Measurements from ENCODE around the gene RXFP2. TPM values are rescaled to one million over a fixed set of nuclear protein-coding genes. Genes with fewer than 3 reads are reported as not detected.
A peak's percentile ranks its signal among the peaks of the same experiment; 100 is the strongest.

RXFP2 gene
- total RNA-seq, 1 donor from 2014 or later: not detected

- no peaks in the 10 kb centered on the region for H3K36me3 ChIP-seq
- Mint-ChIP-seq H3K27me3 (ENCODE audit: insufficient read depth, low read depth) (no peaks in the 10 kb centered on the region), H3K4me3 (no peak overlapping the region), H3K4me1 (no peaks in the 10 kb centered on the region), H3K27ac (no peak overlapping the region), H3K36me3 (no peaks in the 10 kb centered on the region), H3K9me3 (no peaks in the 10 kb centered on the region)
- no peak overlapping the region for H3K27ac ChIP-seq
- no peaks in the 10 kb centered on the region for H3K27me3 ChIP-seq
- H3K4me3 ChIP-seq: no peak overlapping the region
- H3K79me2 ChIP-seq (ENCODE audit: low read depth): no peaks in the 10 kb centered on the region
- no peak overlapping the region for H3K9ac ChIP-seq
- H3K9me3 ChIP-seq (ENCODE audit: low read depth): no peaks in the 10 kb centered on the region
- H3K4me1 ChIP-seq: no peaks in the 10 kb centered on the region
- DNase-seq (ENCODE audit: low spot score): no peak
- no peak overlapping the region for H2AFZ ChIP-seq (replicated peaks)
- no peaks in the 10 kb centered on the region for H3F3A ChIP-seq (ENCODE audit: low read depth)
- H4K20me1 ChIP-seq (ENCODE audit: low read depth): no peaks in the 10 kb centered on the region
- no peak overlapping the region for H3K4me2 ChIP-seq
- TF ChIP-seq EZH2 (IDR thresholded peaks at IDR 0.05) (no peak), EZH2phosphoT487 (IDR thresholded peaks at IDR 0.05) (no peak)
- TF ChIP-seq, protein P1, sequence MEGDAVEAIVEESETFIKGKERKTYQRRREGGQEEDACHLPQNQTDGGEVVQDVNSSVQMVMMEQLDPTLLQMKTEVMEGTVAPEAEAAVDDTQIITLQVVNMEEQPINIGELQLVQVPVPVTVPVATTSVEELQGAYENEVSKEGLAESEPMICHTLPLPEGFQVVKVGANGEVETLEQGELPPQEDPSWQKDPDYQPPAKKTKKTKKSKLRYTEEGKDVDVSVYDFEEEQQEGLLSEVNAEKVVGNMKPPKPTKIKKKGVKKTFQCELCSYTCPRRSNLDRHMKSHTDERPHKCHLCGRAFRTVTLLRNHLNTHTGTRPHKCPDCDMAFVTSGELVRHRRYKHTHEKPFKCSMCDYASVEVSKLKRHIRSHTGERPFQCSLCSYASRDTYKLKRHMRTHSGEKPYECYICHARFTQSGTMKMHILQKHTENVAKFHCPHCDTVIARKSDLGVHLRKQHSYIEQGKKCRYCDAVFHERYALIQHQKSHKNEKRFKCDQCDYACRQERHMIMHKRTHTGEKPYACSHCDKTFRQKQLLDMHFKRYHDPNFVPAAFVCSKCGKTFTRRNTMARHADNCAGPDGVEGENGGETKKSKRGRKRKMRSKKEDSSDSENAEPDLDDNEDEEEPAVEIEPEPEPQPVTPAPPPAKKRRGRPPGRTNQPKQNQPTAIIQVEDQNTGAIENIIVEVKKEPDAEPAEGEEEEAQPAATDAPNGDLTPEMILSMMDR (IDR thresholded peaks at IDR 0.05): no peak
Observed at GRCh38 chr13:31749929-31750328, 10.6 kb downstream of the RXFP2 start.

DNA sequence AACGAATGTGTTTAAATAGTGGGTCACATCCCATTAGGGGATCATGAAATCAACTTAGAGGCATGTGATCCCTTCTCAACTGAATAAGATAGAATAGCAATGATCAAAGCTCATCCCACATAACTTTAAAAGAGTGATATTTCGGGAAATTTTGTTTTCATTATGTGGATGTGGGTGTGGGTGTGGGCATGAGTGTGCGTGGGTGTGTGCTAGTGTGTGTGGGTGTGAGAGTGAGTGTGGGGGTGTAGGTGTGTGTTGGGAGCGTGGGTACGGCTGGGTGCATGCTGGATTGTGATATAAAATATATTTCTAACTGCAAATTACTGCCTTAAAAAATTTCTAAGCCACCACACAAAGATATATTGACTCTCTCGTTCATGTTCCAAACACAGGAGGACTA lies 15.9 kb downstream of the RXFP2 start:
- Histone ChIP-seq H2AFZ (replicated peaks) (no peak overlapping the region), H3K27me3 (no peaks in the 10 kb centered on the region), H3K4me3 (no peak overlapping the region), H3K4me1 (no peaks in the 10 kb centered on the region), H3K36me3 (no peaks in the 10 kb centered on the region), H3K4me2 (no peak overlapping the region), H3K9me3 (ENCODE audit: low read depth) (no peaks in the 10 kb centered on the region), H3K27ac (no peak overlapping the region), H3K9ac (no peak overlapping the region), H4K20me1 (ENCODE audit: low read depth) (no peaks in the 10 kb centered on the region), H3K79me2 (ENCODE audit: low read depth) (no peaks in the 10 kb centered on the region), H3F3A (ENCODE audit: low read depth) (no peaks in the 10 kb centered on the region)
- DNase-seq (ENCODE audit: low spot score): no peak
- no peak overlapping the region for H3K4me3 Mint-ChIP-seq
- no peaks in the 10 kb centered on the region for H3K9me3 Mint-ChIP-seq
- no peaks in the 10 kb centered on the region for H3K36me3 Mint-ChIP-seq
- no peaks in the 10 kb centered on the region for H3K4me1 Mint-ChIP-seq
- no peaks in the 10 kb centered on the region for H3K27me3 Mint-ChIP-seq (ENCODE audit: insufficient read depth, low read depth)
- peak overlapping the region; percentile 1 for H3K27ac Mint-ChIP-seq
- TF ChIP-seq EZH2phosphoT487 (IDR thresholded peaks at IDR 0.05) (no peak), EZH2 (IDR thresholded peaks at IDR 0.05) (no peak)
- TF ChIP-seq, protein P1 (IDR thresholded peaks at IDR 0.05): no peak

GRCh38 chr13:31755803-31756212 lies 16.5 kb downstream of the RXFP2 start:
- TF ChIP-seq EZH2 (IDR thresholded peaks at IDR 0.05): no peak
- TF ChIP-seq, protein P1 (IDR thresholded peaks at IDR 0.05): no peak
- TF ChIP-seq EZH2phosphoT487 (IDR thresholded peaks at IDR 0.05): no peak
- Mint-ChIP-seq H3K27ac (no peak overlapping the region), H3K4me3 (no peak overlapping the region), H3K36me3 (no peaks in the 10 kb centered on the region), H3K4me1 (no peaks in the 10 kb centered on the region), H3K27me3 (ENCODE audit: insufficient read depth, low read depth) (no peaks in the 10 kb centered on the region), H3K9me3 (no peaks in the 10 kb centered on the region)
- Histone ChIP-seq H3K4me2 (no peak overlapping the region), H3F3A (ENCODE audit: low read depth) (no peaks in the 10 kb centered on the region), H2AFZ (replicated peaks) (no peak overlapping the region), H4K20me1 (ENCODE audit: low read depth) (no peaks in the 10 kb centered on the region), H3K36me3 (no peaks in the 10 kb centered on the region), H3K4me1 (no peaks in the 10 kb centered on the region), H3K27ac (no peak overlapping the region), H3K9ac (no peak overlapping the region), H3K4me3 (no peak overlapping the region), H3K79me2 (ENCODE audit: low read depth) (no peaks in the 10 kb centered on the region), H3K9me3 (ENCODE audit: low read depth) (no peaks in the 10 kb centered on the region), H3K27me3 (no peaks in the 10 kb centered on the region)
- DNase-seq (ENCODE audit: low spot score): no peak
